Dermis microvascular lymphatic vessel endothelial cell (primary cell): ENCODE results near the gene SNAP23. TPM values are rescaled to one million over a fixed set of nuclear protein-coding genes. Genes with fewer than 3 reads are reported as not detected.
A peak's percentile ranks its signal among the peaks of the same experiment; 100 is the strongest.

Source experiments
- DNase-seq, 2 donors: peaks; one replicate each; pipeline versions ENCODE4 v3.0.0 to v3.0.0-alpha.2; 2010; ENCODE audit warnings: low read depth in 2 of 2
- total RNA-seq: library from RNA; depleted of rRNA; stranded (reverse); fragments of >200 nt; gene quantifications from 2 replicates; pipeline ENCODE4 v1.2.1, GENCODE V29; 2014

Gene SNAP23
- total RNA-seq, 1 donor from 2014 or later = 154 TPM

GRCh38 chr15:42494998-42495360 is 455 bp upstream of the SNAP23 start:
- peak in 1 of 2 donors; percentile 86 for DNase-seq

DNA sequence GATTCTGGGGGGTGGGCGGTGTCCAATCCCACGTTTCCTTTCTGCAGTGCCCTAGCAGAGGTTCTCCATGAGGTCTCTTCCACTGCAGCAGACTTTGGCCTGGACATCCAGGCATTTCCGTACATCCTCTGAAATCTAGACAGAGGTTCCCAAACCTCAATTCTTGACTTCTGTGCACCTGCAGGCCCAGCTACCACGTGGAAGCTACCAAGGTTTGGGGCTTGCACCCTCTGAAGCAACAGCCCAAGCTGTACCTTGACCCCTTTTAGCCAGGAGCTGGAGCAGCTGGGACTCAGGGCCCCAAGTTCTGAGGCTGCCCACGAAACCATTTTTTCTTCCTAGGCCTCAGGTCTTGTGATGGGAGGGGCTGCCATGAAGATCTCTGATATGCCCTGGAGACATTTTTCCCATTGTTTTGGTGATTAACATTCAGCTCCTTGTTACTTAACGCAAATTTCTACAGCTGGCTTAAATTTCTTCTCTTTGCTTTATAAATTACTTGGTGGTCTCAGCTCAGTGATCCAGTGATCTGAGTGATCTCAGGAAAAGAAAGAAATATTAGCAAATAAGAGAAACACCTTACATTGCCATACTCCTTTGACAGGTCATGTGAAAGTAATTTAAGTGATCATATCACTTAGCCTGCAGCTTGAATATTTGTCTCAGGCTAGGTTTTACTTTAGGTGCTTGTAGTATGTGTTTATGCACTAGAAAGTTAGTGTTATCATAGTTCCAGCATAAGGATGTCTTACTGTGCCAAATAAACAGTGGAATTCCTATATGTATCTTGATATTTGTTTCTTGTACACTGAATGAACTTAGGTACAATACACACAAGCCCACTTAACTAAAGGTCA is 3.0 kb downstream of the SNAP23 start:
- no peak for DNase-seq

- DNase-seq = peak in 1 of 2 donors; percentile 29
These were observed 4.6 kb downstream of the SNAP23 start for GRCh38 chr15:42499858-42500609.

GRCh38 chr15:42502477-42502876 is 7.0 kb downstream of the SNAP23 start:
- no peak for DNase-seq

- no peak for DNase-seq
These were observed 8.4 kb downstream of the SNAP23 start for GRCh38 chr15:42503825-42504224.

DNA sequence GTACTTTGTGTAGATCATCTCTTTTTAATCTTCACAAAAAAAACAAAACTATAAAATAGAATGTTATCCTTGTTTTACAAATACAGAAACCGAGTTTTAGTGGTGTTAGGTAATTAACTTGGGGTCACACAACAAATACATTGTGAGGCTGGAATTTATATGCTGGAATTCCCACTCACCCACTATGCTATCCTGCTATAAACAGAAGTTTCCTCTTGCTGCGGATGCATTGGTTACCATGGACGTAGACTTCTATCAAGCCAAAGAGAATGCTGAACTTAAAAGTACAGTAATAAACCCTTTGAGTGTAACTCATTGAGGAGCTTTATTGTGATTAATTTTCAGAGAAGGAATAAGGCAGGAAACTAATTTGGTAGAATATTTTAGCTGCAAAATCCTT is 9.2 kb downstream of the SNAP23 start:
- peak; percentile 72 to 73 for DNase-seq

DNA sequence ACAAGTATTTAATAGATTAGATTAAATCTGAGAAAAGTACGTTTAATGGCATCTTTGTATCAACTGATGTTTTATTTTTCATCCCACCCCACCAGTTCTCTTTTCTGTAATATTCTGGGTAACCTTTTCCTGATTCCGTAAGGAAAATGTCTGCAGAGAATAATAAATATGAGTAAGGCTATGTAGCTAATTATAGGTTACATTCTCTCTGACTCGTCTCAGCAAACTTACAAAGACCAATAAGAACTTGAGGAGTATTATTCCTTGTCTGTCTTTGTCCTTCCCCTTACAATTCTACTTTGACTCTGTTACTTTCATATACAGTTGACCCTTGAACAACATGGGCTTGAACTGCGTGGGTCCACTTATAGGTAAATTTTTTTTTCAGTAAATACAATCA is 12.1 kb downstream of the SNAP23 start:
- no peak for DNase-seq

DNA sequence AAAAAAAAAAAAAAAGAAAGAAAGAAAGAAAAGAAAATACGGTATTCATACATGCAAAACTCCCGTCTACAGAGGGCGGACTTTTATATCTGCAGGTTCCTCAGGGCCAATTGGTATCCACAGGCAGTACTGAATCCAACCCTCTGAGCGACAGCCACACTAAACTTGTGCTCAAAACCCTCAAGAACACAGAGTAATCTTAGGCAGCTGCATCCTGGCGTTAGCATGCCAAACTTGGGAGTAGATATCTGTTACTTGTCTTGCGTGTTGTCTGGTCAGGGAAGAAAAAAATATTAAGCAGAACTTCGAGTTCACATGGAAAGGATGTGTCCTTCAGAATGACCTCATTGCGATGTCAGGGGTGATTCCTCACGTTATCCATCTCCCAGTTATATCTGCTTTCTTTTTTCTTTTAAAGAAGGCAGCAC is 12.8 kb downstream of the SNAP23 start:
- DNase-seq = no peak

GRCh38 chr15:42510258-42511006 is 15.0 kb downstream of the SNAP23 start:
- DNase-seq = no peak

- DNase-seq = peak in 1 of 2 donors; percentile 44
These were observed 15.6 kb downstream of the SNAP23 start for GRCh38 chr15:42511007-42511391.

DNA sequence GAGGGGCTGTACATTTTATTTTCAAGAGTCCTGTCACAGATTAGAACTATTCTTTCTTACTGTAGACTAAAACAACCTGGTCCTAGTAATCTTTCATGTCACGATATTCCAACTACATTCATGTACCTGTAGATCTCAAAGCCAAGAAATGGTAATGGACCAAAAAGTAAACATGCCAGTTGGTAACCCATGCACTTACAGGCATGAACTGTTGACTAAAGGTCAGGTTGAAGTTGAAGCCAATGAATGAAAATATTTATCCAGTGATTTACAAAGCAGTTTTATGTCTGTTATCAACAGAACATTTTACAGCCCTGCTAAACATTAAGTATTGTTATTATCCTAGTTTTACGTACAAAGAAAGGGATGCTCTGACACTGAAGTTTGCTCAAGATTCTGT is 27.9 kb downstream of the SNAP23 start:
- no peak for DNase-seq

- DNase-seq = no peak
These were observed 33.5 kb downstream of the SNAP23 start for GRCh38 chr15:42528970-42529369.

- no peak for DNase-seq
These were observed 37.8 kb downstream of the SNAP23 start for GRCh38 chr15:42533246-42533645.

DNA sequence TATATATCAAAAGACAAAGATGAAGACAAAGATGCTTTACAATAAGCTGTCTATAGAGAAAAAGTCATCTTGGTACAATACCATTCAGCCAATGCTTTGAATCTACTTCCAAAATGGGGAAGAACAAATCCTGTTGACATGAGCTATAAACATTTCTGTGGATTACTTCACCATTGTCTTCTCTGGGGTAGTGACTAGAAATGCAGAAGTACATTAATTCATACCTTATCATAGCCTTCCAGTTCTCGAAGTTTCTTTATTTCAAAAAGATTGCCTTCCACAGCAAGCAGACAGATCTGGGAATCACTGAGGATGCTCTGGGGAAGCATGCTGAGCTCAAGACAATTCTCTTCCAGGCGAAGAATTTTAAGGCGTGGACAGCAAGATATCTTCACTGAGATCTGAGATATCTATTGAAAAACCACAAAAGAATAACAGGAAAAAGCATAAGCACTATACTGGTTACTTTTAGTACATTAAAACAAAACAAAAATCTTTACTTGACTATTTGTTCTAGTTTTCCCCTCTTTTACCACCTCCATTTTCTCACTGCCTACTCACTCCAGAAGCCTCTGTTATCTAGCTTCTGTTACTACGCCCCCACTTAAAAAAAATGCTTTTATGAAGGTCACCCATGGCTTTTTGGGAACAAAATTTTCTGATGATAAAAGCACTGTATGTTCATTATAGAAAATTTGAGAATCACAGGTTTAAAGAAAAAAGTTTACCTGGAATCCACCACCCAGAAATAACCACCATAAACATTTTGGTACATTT is 49.6 kb downstream of the SNAP23 start:
- DNase-seq = no peak

DNA sequence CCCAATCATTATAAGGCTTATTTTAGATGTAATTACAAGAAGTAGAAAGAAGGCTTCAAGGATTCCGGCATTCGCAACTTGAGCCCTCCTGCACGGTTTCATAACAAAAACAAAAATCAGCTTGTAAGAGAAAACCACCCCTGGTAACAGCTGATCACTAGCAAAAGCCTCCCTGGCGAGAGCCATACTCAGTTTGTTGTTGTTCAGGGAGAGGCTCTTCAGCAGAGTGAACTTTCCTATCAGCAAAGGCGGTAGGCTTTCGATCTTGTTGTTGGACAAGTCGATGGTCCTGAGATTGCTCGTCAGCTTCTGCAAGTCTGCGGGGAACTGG is 52.4 kb downstream of the SNAP23 start:
- peak in 1 of 2 donors; percentile 6 for DNase-seq

- peak; percentile 74 to 89 for DNase-seq
These were observed 53.0 kb downstream of the SNAP23 start, which contains the start of the genes HAUS2 and LRRC57 for GRCh38 chr15:42548249-42549031. HAUS2 (plus strand) TSS chr15:42548838; CDS start chr15:42548873, 35 bp downstream. LRRC57 (minus strand) TSS chr15:42548793; CDS start chr15:42548434, 359 bp downstream.

DNA sequence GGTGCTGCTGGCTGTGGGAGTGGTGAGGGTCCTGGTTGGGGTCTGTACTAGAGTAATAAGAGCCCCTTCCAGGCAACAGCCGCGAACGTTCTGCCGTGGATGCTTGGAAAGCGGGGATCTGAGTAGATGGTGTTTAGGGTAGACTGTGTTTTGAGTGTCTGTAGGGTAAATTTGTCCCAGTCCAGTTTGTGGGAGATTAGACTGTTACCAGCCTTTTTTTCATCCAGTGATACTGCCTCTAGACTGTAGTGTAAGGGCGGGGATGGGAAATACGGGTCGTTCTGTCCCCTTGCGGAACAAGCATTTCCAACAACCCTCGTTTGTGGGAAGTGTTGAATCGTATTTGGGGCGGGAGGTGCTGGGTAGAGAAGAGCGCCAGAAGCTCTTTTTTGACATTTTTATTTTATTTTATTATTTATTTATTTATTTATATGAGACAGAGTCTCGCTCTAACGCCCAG is 53.6 kb downstream of the SNAP23 start:
- DNase-seq = peak; percentile 24 to 59

DNA sequence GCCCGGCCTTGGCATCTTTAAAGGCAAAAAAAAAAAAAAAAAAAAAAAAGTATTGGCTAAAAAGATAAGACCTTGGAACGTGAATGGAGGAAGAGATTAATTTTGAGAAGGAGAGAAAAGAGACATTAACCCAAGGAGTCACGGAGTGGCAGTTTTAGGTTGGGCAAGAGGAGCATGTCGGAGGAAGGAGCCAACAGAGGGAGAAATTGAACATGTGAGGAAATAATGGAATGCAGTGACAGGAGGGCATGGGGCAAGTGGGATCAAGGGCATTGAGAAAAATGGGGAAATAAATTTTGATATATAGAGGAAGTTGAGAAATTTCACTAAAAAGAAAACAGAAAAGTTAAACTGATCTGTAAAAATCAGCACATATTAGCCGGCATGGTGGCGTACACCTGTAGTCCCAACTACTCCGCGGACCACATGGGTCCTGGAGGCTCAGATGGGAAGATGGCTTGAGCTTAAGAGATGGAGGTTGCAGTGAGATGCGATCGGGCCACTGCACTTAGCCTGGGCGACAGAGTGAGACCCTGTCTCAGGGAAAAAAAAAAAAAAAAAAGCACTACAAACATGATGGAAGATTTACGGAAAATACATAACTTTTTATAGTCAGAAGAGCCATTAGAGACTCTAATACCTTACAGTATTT is 54.4 kb downstream of the SNAP23 start:
- DNase-seq = no peak

GRCh38 chr15:42553554-42553953 is 58.1 kb downstream of the SNAP23 start:
- no peak for DNase-seq
